SK-N-SH (cell line): ENCODE measurements around the gene ATP2C1. TPM values are rescaled to one million over a fixed set of nuclear protein-coding genes. Genes with fewer than 3 reads are reported as not detected.

ENCODE experiments used
- CTCF ChIA-PET: fragments of 300-600, 350-600 bp; formaldehyde crosslinking; extraction: SDS; loops from one replicate; lab custom pipeline; 2021; lab: Yijun Ruan, JAX
- POLR2A ChIA-PET: fragments of 350-600 bp; sonication (Branson Sonifier 250); formaldehyde crosslinking; extraction: SDS; loops from one replicate; lab custom pipeline; 2020; ENCODE audit warnings: antibody characterized with exemption, inconsistent platforms; lab: Yijun Ruan, JAX
- DNase-seq: peaks from one replicate; pipeline ENCODE4 v3.0.0; 2012
- H2AFZ ChIP-seq: fragments of 200-600 bp; sonication (generic); 2 replicates; pipeline ENCODE4 v1.8.1; 2016; ENCODE audit warnings: antibody characterized with exemption, mild to moderate bottlenecking, low read depth
- H3F3A ChIP-seq: fragments of 200-600 bp; sonication (generic); replicated peaks from 2 replicates; pipeline ENCODE3; 2016; ENCODE audit warnings: antibody characterized with exemption, mild to moderate bottlenecking; ENCODE audit not compliant: insufficient read depth
- H3K27ac ChIP-seq, 2 experiments: fragments of 200-500 bp in 1 of 2; fragments of 200-600 bp in 1 of 2; sonication (Bioruptor generic) in 1 of 2; sonication (generic), shearing (Covaris generic) in 1 of 2; 2 replicates each; pipeline versions ENCODE4 v1.5.1 to v1.6.1; 2014 to 2016; ENCODE audit warnings: low read depth in 2 of 2, inconsistent platforms in 1 of 2, low read length in 1 of 2, mild to moderate bottlenecking in 1 of 2, mixed read lengths in 1 of 2
- H3K27me3 ChIP-seq: fragments of 200-600 bp; sonication (generic), shearing (Covaris generic); 2 replicates; pipeline ENCODE4 v1.6.1; 2016; ENCODE audit warnings: mixed run types; ENCODE audit not compliant: insufficient read depth
- H3K36me3 ChIP-seq, 2 experiments: fragments of 200-500 bp in 1 of 2; fragments of 200-600 bp in 1 of 2; sonication (Bioruptor generic) in 1 of 2; sonication (generic) in 1 of 2; replicated peaks in 1 of 2; 2 replicates each; pipeline versions ENCODE3 to v1.5.1; 2014 to 2016; ENCODE audit warnings: low read length in 1 of 2, mild to moderate bottlenecking in 1 of 2; ENCODE audit not compliant: insufficient read depth in 2 of 2, control insufficient read depth in 1 of 2
- H3K4me1 ChIP-seq, 2 experiments: fragments of 200-500 bp in 1 of 2; fragments of 200-600 bp in 1 of 2; sonication (Bioruptor generic) in 1 of 2; sonication (generic), shearing (Covaris generic) in 1 of 2; 2 replicates each; pipeline versions ENCODE4 v1.5.1 to v1.6.1; 2014 to 2016; ENCODE audit warnings: low read depth in 1 of 2, low read length in 1 of 2, mixed run types in 1 of 2; ENCODE audit not compliant: insufficient read depth in 2 of 2, control insufficient read depth in 1 of 2
- H3K4me2 ChIP-seq: fragments of 200-600 bp; sonication (generic), shearing (Covaris generic); 2 replicates; pipeline ENCODE4 v1.6.1; 2017; ENCODE audit warnings: mixed run types
- H3K4me3 ChIP-seq, 2 experiments: fragments of 200-500 bp in 1 of 2; fragments of 200-600 bp in 1 of 2; sonication (Bioruptor generic) in 1 of 2; sonication (generic), shearing (Covaris generic) in 1 of 2; 2 replicates each; pipeline versions ENCODE4 v1.5.1 to v1.8.1; 2014 to 2016; ENCODE audit warnings: low read depth in 2 of 2, inconsistent platforms in 1 of 2, low read length in 1 of 2, mild to moderate bottlenecking in 1 of 2, mixed read lengths in 1 of 2, moderate library complexity in 1 of 2
- H3K79me2 ChIP-seq: fragments of 200-600 bp; sonication (generic); 2 replicates; pipeline ENCODE4 v1.8.1; 2017; ENCODE audit warnings: mild to moderate bottlenecking; ENCODE audit not compliant: insufficient read depth
- H3K9ac ChIP-seq: fragments of 200-600 bp; sonication (generic); 2 replicates; pipeline ENCODE4 v1.6.1; 2017; ENCODE audit warnings: mixed run types
- H3K9me2 ChIP-seq: fragments of 200-600 bp; sonication (generic); 2 replicates; pipeline ENCODE4 v1.6.1; 2017; ENCODE audit warnings: mixed run types
- H3K9me3 ChIP-seq: fragments of 200-600 bp; sonication (generic); 2 replicates; pipeline ENCODE4 v1.6.1; 2017; ENCODE audit warnings: mixed run types, mild to moderate bottlenecking, moderate library complexity
- H4K20me1 ChIP-seq: fragments of 200-600 bp; sonication (generic); 2 replicates; pipeline ENCODE4 v1.6.1; 2017; ENCODE audit warnings: mild to moderate bottlenecking, mixed run types; ENCODE audit not compliant: insufficient read depth
- EZH2phosphoT487 ChIP-seq: fragments of 200-600 bp; sonication (generic); IDR thresholded peaks from 2 replicates; pipeline ENCODE4 v1.6.1; 2017; ENCODE audit warnings: low read depth, mixed run types, mild to moderate bottlenecking, antibody characterized with exemption, moderate library complexity, borderline replicate concordance
- FOXM1 ChIP-seq: IDR thresholded peaks from 2 replicates; pipeline ENCODE4 v1.4.0; 2012; ENCODE audit warnings: low read depth, mild to moderate bottlenecking
- JUND ChIP-seq: IDR thresholded peaks from 2 replicates; pipeline ENCODE4 v1.4.0; 2012
- NFIC ChIP-seq: IDR thresholded peaks from 2 replicates; pipeline ENCODE4 v1.4.0; 2012; ENCODE audit warnings: borderline replicate concordance
- POLR2AphosphoS5 ChIP-seq: IDR thresholded peaks from 2 replicates; pipeline ENCODE4 v1.6.1; 2012; ENCODE audit warnings: low read depth, low read length
- WGBS: methylation state at CpG from one replicate; pipeline ENCODE4 v1.1.6; 2017; ENCODE audit warnings: low lambda C conversion rate; 5-methylcytosine and 5-hydroxymethylcytosine counted together
- polyA plus RNA-seq, 3 experiments: library from polyadenylated mRNA; depleted of rRNA; stranded (reverse); fragments of >200 nt; gene quantifications; 2 replicates each; pipeline ENCODE4 v1.2.3, GENCODE V29; 2012
- TF ChIP-seq, protein P1 (sequence below): IDR thresholded peaks from 2 replicates; pipeline ENCODE4 v1.6.1; 2012; ENCODE audit warnings: mild to moderate bottlenecking, low read depth, low read length, moderate library complexity
- TF ChIP-seq, protein P2 (sequence below): fragments of 150-350 bp; IDR thresholded peaks from 2 replicates; pipeline ENCODE4 v1.6.1; 2017; ENCODE audit warnings: antibody characterized with exemption, low read length, low read depth, borderline replicate concordance
- TF ChIP-seq, protein P3 (sequence below): IDR thresholded peaks from 2 replicates; pipeline ENCODE4 v1.4.0; 2012; ENCODE audit warnings: low read depth, borderline replicate concordance
- TF ChIP-seq, protein P4 (sequence below): IDR thresholded peaks from 2 replicates; pipeline ENCODE4; 2012

Gene ATP2C1
- polyA plus RNA-seq, 1 of the 3 experiments (the other 2 are of a cell fraction), result 35.6 TPM

DNA sequence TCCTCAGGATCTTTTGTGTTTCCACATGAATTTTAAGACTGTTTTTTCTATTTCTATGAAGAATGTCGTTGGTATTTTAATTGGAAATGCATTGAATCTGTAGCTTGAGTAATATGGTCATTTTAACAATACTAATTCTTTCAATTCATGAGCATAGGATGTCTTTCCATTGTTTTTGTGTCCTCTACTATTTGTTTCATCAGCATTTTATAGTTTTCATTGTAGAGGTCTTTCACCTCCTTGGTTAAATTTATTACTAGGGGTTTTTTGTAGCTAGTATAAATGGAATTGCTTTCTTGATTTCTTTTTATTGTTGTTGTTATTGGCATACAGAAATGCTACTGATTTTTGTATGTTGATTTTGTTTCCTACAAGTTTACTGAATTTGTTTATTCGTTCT is 17.3 kb upstream of the ATP2C1 start:
- H3K27me3 ChIP-seq, result no peaks in the 10 kb centered on the region
- 4% methylated on average over 2 of the region's 2 CpGs for WGBS
- no peak overlapping the region for H3K9ac ChIP-seq
- H3K9me3 ChIP-seq, result peaks cover 3% of the 10 kb centered on the region; the same call in 1 of the 2 replicates
- no peak for TF ChIP-seq FOXM1
- TF ChIP-seq, protein P1, sequence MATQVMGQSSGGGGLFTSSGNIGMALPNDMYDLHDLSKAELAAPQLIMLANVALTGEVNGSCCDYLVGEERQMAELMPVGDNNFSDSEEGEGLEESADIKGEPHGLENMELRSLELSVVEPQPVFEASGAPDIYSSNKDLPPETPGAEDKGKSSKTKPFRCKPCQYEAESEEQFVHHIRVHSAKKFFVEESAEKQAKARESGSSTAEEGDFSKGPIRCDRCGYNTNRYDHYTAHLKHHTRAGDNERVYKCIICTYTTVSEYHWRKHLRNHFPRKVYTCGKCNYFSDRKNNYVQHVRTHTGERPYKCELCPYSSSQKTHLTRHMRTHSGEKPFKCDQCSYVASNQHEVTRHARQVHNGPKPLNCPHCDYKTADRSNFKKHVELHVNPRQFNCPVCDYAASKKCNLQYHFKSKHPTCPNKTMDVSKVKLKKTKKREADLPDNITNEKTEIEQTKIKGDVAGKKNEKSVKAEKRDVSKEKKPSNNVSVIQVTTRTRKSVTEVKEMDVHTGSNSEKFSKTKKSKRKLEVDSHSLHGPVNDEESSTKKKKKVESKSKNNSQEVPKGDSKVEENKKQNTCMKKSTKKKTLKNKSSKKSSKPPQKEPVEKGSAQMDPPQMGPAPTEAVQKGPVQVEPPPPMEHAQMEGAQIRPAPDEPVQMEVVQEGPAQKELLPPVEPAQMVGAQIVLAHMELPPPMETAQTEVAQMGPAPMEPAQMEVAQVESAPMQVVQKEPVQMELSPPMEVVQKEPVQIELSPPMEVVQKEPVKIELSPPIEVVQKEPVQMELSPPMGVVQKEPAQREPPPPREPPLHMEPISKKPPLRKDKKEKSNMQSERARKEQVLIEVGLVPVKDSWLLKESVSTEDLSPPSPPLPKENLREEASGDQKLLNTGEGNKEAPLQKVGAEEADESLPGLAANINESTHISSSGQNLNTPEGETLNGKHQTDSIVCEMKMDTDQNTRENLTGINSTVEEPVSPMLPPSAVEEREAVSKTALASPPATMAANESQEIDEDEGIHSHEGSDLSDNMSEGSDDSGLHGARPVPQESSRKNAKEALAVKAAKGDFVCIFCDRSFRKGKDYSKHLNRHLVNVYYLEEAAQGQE, result no peak
- TF ChIP-seq, protein P2, sequence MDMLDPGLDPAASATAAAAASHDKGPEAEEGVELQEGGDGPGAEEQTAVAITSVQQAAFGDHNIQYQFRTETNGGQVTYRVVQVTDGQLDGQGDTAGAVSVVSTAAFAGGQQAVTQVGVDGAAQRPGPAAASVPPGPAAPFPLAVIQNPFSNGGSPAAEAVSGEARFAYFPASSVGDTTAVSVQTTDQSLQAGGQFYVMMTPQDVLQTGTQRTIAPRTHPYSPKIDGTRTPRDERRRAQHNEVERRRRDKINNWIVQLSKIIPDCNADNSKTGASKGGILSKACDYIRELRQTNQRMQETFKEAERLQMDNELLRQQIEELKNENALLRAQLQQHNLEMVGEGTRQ, result no peak
- no peaks in the 10 kb centered on the region for H3K79me2 ChIP-seq
- H3K4me3 ChIP-seq, result no peak overlapping the region
- no peaks in the 10 kb centered on the region for H3F3A ChIP-seq
- ChIA-PET CTCF (no interaction called here), POLR2A (no interaction called here)
- H3K9me2 ChIP-seq, result no peaks in the 10 kb centered on the region
- no peak overlapping the region for H2AFZ ChIP-seq
- H3K4me1 ChIP-seq, result no peaks in the 10 kb centered on the region
- no peak for DNase-seq
- no peaks in the 10 kb centered on the region for H4K20me1 ChIP-seq
- H3K27ac ChIP-seq, result no peak overlapping the region
- H3K36me3 ChIP-seq, result no peaks in the 10 kb centered on the region
- H3K4me2 ChIP-seq, result no peak overlapping the region

DNA sequence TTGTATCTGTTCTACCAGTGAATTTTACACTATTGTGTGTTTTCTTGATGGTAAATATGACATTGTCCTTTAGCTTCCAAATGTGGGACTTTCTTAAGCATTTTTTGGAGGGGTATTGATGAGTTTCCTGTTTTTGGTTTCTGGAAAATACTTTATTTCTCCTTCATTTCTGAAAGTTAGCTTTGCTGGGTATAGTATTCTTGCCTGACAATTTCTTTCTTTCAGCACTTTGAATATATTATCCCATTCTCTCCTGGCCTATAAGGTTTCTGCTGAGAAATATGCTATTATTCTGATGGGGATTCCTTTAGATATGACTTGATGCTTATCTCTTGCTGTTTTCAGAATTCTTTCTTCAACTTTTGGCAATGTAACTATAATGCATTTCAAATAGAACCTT is 15.4 kb upstream of the ATP2C1 start:
- TF ChIP-seq, protein P3, sequence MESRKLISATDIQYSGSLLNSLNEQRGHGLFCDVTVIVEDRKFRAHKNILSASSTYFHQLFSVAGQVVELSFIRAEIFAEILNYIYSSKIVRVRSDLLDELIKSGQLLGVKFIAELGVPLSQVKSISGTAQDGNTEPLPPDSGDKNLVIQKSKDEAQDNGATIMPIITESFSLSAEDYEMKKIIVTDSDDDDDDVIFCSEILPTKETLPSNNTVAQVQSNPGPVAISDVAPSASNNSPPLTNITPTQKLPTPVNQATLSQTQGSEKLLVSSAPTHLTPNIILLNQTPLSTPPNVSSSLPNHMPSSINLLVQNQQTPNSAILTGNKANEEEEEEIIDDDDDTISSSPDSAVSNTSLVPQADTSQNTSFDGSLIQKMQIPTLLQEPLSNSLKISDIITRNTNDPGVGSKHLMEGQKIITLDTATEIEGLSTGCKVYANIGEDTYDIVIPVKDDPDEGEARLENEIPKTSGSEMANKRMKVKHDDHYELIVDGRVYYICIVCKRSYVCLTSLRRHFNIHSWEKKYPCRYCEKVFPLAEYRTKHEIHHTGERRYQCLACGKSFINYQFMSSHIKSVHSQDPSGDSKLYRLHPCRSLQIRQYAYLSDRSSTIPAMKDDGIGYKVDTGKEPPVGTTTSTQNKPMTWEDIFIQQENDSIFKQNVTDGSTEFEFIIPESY, result no peak
- TF ChIP-seq EZH2phosphoT487, result no peak
- no peak for TF ChIP-seq JUND
- TF ChIP-seq, protein P4, sequence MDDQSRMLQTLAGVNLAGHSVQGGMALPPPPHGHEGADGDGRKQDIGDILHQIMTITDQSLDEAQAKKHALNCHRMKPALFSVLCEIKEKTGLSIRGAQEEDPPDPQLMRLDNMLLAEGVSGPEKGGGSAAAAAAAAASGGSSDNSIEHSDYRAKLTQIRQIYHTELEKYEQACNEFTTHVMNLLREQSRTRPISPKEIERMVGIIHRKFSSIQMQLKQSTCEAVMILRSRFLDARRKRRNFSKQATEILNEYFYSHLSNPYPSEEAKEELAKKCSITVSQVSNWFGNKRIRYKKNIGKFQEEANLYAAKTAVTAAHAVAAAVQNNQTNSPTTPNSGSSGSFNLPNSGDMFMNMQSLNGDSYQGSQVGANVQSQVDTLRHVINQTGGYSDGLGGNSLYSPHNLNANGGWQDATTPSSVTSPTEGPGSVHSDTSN, result no peak
- no peak for TF ChIP-seq NFIC
- no peak for TF ChIP-seq POLR2AphosphoS5
- TF ChIP-seq, all 33 proteins: peak for 0
- Histone ChIP-seq H3K4me3 (no peak overlapping the region), H3K4me2 (no peak overlapping the region), H3K27me3 (no peaks in the 10 kb centered on the region), H3F3A (no peaks in the 10 kb centered on the region), H3K9ac (no peak overlapping the region), H2AFZ (no peak overlapping the region), H3K9me2 (no peaks in the 10 kb centered on the region), H3K9me3 (peaks cover 3% of the 10 kb centered on the region; the same call in 1 of the 2 replicates), H3K79me2 (no peaks in the 10 kb centered on the region), H3K4me1 (no peaks in the 10 kb centered on the region), H3K27ac (no peak overlapping the region), H3K36me3 (no peaks in the 10 kb centered on the region), H4K20me1 (no peaks in the 10 kb centered on the region)
- POLR2A ChIA-PET, result no interaction called here
- CTCF ChIA-PET, result interaction anchor here (0.7 to 1.3 kb wide), 2 partner anchors 15 to 603 kb away, joined by 3 to 7 read pairs; partner anchors contain the start of gene ATP2C1
- DNase-seq, result no peak
